Choroid plexus epithelial cell (primary cell): ENCODE data around the gene ZNF181.
A peak's percentile ranks its signal among the peaks of the same experiment; 100 is the strongest.

Experiments
- DNase-seq: peaks from one replicate; pipeline ENCODE4 v3.0.0-alpha.2; 2010; ENCODE audit warnings: low read depth
- H3K4me3 ChIP-seq: 2 replicates; pipeline ENCODE4 v1.5.1; 2011; ENCODE audit warnings: low read depth, mild to moderate bottlenecking, control low read depth, low read length, moderate library complexity
- CTCF ChIP-seq: conservative IDR thresholded peaks from 2 replicates; pipeline ENCODE4 v1.5.1; 2011; ENCODE audit warnings: low read depth, mild to moderate bottlenecking, control low read depth, inconsistent platforms, low read length, moderate library complexity

The ZNF181 gene

GRCh38 chr19:34774857-34775256 is 40.8 kb downstream of the ZNF181 start:
- no peak for DNase-seq
- H3K4me3 ChIP-seq = no peak overlapping the region
- TF ChIP-seq CTCF = no peak

GRCh38 chr19:34778342-34778741 is 44.3 kb downstream of the ZNF181 start:
- H3K4me3 ChIP-seq = no peak overlapping the region
- DNase-seq = no peak
- TF ChIP-seq CTCF = no peak

- DNase-seq = no peak
- no peak overlapping the region for H3K4me3 ChIP-seq
- TF ChIP-seq CTCF = no peak
Observed at GRCh38 chr19:34779652-34780051, 45.6 kb downstream of the ZNF181 start.

GRCh38 chr19:34786236-34786635 is 52.2 kb downstream of the ZNF181 start:
- no peak for TF ChIP-seq CTCF
- DNase-seq = no peak
- H3K4me3 ChIP-seq = no peak overlapping the region

- TF ChIP-seq CTCF = no peak
- H3K4me3 ChIP-seq = no peak overlapping the region
Observed at GRCh38 chr19:34787059-34787824, 53.2 kb downstream of the ZNF181 start.

GRCh38 chr19:34788074-34788473 is 54.0 kb downstream of the ZNF181 start:
- no peak for DNase-seq
- TF ChIP-seq CTCF = no peak
- H3K4me3 ChIP-seq = no peak overlapping the region

More at GRCh38 chr19:34787059-34787824, 53.2 kb downstream of the ZNF181 start:
- no peak for DNase-seq

GRCh38 chr19:34793565-34793964 is 59.5 kb downstream of the ZNF181 start:
- no peak overlapping the region for H3K4me3 ChIP-seq
- no peak for TF ChIP-seq CTCF
- DNase-seq = peak; percentile 6
